ENCODE data around the gene NPIPB5.
"Not testable (repeated sequence)": the region's sequence is repeated elsewhere in the genome, so short reads cannot be mapped to it uniquely, and the experiment has no call there.

Gene NPIPB5
- 0.26 to 0.92 reads per million in 2 donors for total RNA-seq

DNA sequence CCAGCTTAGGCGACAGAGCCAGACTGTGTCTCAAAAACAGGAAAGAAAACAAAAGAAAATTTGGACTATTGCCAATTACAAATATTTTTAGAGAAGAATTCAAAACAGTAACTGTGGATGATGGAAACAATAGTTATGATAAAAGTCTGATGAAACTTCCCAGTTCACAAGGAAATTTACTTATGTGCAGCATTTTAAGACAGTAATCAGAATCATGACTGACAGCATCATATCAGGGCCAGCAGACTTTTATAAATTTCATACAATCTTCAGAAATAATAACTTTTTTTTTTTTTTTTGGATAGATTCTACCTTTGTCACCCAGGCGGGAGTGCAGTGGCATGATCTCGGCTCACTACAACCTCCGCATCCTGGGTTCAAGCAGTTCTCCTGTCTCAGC lies at the start of gene NPIPB5:
NPIPB5 (plus strand) TSS at position 301 of the 400 bp plus-strand sequence. CDS start 2,911 bp downstream, outside the sequence.
- DNase-seq, result not testable (repeated sequence)

DNA sequence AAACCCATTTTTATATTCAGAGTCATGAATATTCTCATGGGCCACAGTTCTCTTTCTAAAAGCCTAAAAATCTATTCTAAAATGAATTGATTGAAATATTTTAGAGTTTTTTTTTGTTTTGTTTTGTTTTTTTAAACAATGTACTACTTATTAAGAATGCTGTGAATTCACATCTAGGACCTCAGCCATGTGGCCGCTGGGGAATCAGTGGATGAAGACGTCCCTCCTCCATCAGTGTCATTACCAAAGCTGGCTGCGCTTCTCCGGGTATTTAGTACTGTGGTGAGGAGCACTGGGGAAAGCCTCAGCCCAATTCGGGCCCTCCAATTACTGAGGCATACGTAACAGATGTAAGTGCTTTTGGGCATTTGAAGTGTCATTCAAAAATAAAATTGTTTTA lies 41.8 kb upstream of the NPIPB5 start:
- DNase-seq, result not testable (repeated sequence)

DNA sequence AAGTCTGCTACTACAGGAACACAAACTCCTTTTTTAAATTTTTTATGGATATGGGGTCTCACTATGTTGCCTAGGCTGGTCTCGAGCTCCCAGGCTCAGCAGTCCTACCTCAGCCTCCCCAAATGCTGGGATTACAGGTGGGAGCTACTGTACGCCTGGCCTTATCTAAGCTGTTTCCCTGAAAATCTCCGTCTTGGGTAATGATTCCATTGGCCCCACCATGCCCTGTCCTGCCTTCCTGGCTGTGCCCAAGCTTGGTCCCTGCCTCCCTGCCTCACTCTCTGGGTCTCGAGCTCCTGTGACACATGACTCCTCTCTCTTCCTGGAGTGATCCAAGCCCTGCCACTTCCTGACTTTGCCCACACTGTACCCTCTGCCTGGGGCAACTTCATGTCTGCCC lies 27.3 kb downstream of the NPIPB5 start:
- not testable (repeated sequence) for DNase-seq

DNA sequence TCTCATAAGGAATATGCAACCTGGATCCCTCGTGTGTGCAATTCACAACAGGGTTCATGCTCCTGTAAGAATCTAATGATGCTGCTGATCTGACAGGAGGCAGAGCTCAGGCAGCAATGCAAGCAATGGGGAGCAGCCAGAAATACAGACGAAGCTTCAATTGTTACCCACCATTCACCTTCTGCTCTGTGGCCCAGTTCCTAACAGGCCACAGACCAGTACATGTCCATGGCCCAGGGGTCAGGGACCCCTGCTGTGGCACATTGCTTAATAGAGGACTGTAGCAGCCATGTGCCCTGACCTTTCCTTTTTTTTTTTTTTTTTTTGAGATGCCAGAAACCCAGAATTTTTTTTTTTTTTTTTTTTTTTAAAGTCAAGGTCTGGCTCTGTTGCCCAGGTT lies 34.1 kb downstream of the NPIPB5 start:
- DNase-seq, result not testable (repeated sequence)

DNA sequence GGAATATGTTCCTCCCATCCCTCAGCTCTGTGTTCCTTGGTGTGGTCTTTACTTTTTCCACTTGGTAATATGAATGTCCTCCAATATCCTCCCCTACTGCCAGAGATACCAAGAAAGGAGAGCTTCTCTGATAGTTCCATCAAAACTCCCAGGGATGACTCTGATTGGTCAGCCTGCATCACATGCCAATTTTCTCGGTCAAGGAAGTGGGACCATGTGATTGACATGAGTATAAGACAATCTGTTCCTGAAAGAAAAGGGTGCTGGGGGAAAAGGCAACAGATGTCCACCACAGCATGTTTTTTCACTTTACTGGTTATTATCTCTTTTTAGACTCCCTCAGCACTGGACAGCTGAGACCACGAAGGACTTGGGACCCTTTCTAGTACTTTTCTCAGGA lies 35.9 kb downstream of the NPIPB5 start:
- DNase-seq, result not testable (repeated sequence)

DNA sequence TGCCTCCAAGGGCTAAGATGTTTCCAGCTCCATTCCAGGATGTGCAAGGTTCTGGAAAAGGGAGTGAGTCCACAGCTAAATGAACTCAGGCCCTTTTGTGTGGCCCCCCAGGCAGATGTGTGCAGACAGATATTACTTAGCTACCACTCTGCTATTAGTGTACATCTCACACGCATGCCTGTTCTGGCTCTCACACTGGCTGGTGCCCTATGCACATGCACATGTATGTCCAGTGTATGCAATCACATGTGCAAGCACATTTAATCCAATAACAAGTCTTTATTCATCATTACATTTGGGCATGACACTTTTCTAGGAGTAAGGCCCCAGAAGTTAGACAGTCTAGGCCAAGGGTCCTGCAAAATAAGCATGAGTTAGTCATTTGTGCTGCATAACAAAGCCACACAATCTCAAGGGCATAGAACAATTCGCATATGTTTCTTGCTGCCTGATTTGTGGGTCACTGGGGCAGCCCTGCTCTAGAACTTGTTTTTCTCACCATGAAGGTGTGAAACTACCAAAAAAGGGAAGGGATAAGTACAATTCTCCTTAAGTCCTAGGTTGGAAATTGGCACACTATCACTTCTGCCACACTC lies 36.6 kb downstream of the NPIPB5 start:
- not testable (repeated sequence) for DNase-seq

DNA sequence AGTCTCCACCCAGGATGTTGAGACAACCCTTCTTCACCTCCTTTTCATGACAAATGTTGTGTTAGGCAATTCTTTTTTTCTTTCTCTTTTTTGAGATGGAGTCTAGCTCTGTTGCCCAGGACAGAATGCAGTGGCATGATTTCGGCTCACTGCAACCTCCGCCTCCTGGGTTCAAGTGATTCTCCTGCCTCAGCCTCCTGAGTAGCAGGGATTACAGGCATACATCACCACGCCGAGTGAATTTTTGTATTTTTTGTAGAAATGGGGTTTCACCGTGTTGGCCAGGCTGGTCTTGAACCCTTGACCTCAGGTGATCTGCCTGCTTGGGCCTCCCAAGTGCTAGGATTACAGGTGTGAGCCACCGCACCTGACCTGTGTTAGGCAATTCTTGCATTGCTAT lies 39.2 kb downstream of the NPIPB5 start:
- DNase-seq, result not testable (repeated sequence)

DNA sequence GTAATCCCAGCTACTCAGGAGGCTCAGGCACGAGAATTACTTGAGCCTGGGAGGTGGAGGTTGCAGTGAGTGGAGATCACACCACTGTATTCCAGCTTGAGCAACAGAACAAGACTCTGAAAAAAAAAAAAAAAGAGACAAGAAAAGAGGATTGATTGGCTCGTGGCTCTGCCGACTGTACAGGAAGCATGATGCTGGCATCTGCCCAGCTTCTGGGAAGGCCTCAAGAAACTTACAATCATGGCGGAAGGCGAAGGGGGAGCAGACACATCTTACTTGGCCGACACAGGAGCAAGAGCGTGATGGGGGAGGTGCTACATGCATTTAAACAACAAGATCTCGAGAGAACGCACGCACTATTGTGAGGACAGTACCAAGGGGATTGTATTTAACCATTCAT lies 40.5 kb downstream of the NPIPB5 start:
- DNase-seq, result not testable (repeated sequence)

DNA sequence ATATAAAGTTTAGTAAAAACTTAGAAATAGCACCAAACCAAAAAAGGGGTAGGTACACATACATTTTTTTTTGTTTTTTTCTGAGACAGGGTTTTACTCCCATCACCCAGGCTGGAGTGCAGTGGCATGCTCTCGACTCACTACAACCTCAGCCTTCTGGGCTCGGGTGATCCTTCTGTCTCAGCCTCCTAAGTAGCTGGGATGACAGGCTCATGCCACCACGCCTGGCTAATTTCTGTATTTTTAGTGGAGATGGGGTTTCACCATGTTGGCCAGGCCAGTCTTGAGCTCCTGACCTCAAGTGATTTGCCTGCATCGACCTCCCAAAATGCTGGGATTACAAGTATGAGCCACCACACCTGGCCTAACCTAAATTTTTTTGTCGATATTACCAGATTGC lies 41.0 kb downstream of the NPIPB5 start:
- DNase-seq, result not testable (repeated sequence)

DNA sequence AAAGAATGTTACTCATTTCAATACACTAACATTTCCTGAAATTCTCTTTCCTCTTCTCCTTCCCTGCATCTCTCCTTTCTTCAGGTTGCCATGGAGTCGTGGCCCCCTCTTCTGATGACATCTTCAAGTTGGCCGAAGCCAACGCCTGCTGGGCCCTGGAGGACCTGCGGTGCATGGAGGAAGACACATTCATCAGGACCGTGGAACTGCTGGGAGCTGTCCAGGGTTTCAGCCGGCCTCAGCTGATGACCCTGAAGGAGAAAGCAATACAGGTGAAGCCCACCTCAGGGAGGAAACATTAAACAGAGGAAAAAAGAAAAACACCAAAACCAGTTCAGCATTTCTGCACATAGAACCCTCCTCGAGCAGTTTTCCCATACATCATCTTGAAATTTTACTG lies 46.1 kb downstream of the NPIPB5 start:
- not testable (repeated sequence) for DNase-seq

Measured in activated gamma-delta T cell (primary cell).